ACC112 (cell line): Measurements from ENCODE around the gene GTF2H3.

Source experiments
- H2AFZ ChIP-seq: fragments of 200-600 bp; sonication (generic); one replicate; pipeline ENCODE4 v1.6.0; 2017; ENCODE audit warnings: antibody characterized with exemption, low read length; ENCODE audit not compliant: unreplicated experiment
- H3K27ac ChIP-seq: fragments of 200-600 bp; sonication (generic); 2 replicates; pipeline ENCODE4 v1.5.1; 2014; ENCODE audit warnings: low read depth, mild to moderate bottlenecking, antibody characterized with exemption, low read length, moderate library complexity
- H3K27me3 ChIP-seq: fragments of 200-600 bp; sonication (generic); 2 replicates; pipeline ENCODE4 v1.6.1; 2014; ENCODE audit warnings: mild to moderate bottlenecking, antibody characterized with exemption, low read length, moderate library complexity, mixed read lengths; ENCODE audit not compliant: insufficient read depth
- H3K36me3 ChIP-seq: fragments of 200-600 bp; sonication (generic); 2 replicates; pipeline ENCODE4 v1.6.1; 2016; ENCODE audit warnings: mild to moderate bottlenecking, antibody characterized with exemption, low read length, moderate library complexity, mixed read lengths; ENCODE audit not compliant: insufficient read depth
- H3K4me1 ChIP-seq: fragments of 200-600 bp; sonication (generic); one replicate; pipeline ENCODE4 v1.6.1; 2016; ENCODE audit warnings: low read length, mixed read lengths; ENCODE audit not compliant: insufficient read depth, unreplicated experiment, control insufficient read depth
- H3K4me3 ChIP-seq: fragments of 200-600 bp; sonication (generic); 2 replicates; pipeline ENCODE4 v1.5.1; 2014; ENCODE audit warnings: mild to moderate bottlenecking, low read depth, low read length
- H3K79me2 ChIP-seq: fragments of 200-600 bp; sonication (generic); one replicate; pipeline ENCODE4 v1.6.0; 2016; ENCODE audit warnings: low read length; ENCODE audit not compliant: control insufficient read depth, unreplicated experiment, insufficient read depth

The GTF2H3 gene

DNA sequence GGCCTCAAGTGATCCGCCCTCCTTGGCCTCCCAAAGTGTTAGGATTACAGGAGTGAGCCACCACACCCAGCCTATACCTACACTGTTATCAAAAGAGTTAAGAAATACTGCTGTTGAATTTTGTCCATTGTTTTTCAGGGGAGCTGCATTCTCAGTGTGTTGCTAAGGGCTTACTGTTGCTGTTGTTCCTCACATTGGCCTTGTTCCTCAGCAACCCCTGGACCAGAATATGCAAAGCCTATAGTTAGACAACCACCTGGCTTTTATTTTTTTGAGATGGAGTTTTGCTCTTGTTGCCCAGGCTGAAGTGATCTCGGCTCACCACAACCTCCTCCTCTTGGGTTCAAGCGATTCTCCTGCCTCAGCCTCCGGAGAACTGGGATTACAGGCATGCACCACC is 73.8 kb downstream of the GTF2H3 start:
- H2AFZ ChIP-seq, result no peak overlapping the region
- H3K27ac ChIP-seq, result no peak overlapping the region
- H3K36me3 ChIP-seq, result peaks cover 12% of the 10 kb centered on the region
- H3K79me2 ChIP-seq, result peaks cover 2% of the 10 kb centered on the region
- no peak overlapping the region for H3K4me3 ChIP-seq
- H3K4me1 ChIP-seq, result no peaks in the 10 kb centered on the region
- H3K27me3 ChIP-seq, result no peaks in the 10 kb centered on the region
